ENCODE data around the gene ID3.

DNA sequence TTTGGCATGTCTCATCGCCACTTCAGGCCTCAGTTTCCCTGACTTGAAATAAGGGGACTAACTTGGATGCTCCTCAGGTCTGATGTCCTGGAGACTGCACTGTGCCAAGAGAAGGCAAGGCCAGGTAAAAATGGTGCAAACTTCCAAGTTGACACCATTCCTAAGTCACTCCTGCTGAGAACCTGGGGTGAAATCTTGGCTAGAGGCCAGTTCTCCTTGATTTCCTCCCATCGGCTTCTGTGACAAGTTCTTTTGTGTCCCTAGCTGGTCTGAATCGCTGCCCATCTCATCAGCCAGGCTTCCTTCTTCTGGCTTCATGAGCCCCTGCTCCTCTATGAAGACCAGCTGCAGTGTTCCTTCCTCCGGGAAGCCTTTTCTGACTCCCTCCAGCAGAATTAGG, 48.6 kb upstream of the ID3 start:
- TF ChIP-seq, protein P1, sequence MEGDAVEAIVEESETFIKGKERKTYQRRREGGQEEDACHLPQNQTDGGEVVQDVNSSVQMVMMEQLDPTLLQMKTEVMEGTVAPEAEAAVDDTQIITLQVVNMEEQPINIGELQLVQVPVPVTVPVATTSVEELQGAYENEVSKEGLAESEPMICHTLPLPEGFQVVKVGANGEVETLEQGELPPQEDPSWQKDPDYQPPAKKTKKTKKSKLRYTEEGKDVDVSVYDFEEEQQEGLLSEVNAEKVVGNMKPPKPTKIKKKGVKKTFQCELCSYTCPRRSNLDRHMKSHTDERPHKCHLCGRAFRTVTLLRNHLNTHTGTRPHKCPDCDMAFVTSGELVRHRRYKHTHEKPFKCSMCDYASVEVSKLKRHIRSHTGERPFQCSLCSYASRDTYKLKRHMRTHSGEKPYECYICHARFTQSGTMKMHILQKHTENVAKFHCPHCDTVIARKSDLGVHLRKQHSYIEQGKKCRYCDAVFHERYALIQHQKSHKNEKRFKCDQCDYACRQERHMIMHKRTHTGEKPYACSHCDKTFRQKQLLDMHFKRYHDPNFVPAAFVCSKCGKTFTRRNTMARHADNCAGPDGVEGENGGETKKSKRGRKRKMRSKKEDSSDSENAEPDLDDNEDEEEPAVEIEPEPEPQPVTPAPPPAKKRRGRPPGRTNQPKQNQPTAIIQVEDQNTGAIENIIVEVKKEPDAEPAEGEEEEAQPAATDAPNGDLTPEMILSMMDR (IDR thresholded peaks at IDR 0.05; ENCODE audit: poor library complexity, severe bottlenecking): no peak
- TF ChIP-seq, protein P2, sequence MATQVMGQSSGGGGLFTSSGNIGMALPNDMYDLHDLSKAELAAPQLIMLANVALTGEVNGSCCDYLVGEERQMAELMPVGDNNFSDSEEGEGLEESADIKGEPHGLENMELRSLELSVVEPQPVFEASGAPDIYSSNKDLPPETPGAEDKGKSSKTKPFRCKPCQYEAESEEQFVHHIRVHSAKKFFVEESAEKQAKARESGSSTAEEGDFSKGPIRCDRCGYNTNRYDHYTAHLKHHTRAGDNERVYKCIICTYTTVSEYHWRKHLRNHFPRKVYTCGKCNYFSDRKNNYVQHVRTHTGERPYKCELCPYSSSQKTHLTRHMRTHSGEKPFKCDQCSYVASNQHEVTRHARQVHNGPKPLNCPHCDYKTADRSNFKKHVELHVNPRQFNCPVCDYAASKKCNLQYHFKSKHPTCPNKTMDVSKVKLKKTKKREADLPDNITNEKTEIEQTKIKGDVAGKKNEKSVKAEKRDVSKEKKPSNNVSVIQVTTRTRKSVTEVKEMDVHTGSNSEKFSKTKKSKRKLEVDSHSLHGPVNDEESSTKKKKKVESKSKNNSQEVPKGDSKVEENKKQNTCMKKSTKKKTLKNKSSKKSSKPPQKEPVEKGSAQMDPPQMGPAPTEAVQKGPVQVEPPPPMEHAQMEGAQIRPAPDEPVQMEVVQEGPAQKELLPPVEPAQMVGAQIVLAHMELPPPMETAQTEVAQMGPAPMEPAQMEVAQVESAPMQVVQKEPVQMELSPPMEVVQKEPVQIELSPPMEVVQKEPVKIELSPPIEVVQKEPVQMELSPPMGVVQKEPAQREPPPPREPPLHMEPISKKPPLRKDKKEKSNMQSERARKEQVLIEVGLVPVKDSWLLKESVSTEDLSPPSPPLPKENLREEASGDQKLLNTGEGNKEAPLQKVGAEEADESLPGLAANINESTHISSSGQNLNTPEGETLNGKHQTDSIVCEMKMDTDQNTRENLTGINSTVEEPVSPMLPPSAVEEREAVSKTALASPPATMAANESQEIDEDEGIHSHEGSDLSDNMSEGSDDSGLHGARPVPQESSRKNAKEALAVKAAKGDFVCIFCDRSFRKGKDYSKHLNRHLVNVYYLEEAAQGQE (IDR thresholded peaks at IDR 0.05; ENCODE audit: borderline replicate concordance): no peak
- TF ChIP-seq POLR2AphosphoS5 (IDR thresholded peaks at IDR 0.05) (no peak), EP300 (conservative IDR thresholded peaks at IDR 0.05; ENCODE audit: poor library complexity, severe bottlenecking) (no peak)

All from neural cell (in vitro differentiated cells).